Fibroblast of pulmonary artery (primary cell): ENCODE data around the gene WASHC4.

Experiments used
- DNase-seq: peaks from one replicate; pipeline ENCODE4 v3.0.0-alpha.2; 2010; ENCODE audit warnings: low read depth
- H3K4me3 ChIP-seq: replicated peaks from 2 replicates; pipeline ENCODE4 v1.5.1; 2011; ENCODE audit warnings: low read depth, mild to moderate bottlenecking, control low read depth, low read length, moderate library complexity
- TF ChIP-seq, protein P1 (sequence below): IDR thresholded peaks from 2 replicates; pipeline ENCODE4 v1.5.1; 2011; ENCODE audit warnings: mild to moderate bottlenecking, control low read depth, low read length, inconsistent platforms; ENCODE audit errors: missing control alignments

Gene WASHC4

DNA sequence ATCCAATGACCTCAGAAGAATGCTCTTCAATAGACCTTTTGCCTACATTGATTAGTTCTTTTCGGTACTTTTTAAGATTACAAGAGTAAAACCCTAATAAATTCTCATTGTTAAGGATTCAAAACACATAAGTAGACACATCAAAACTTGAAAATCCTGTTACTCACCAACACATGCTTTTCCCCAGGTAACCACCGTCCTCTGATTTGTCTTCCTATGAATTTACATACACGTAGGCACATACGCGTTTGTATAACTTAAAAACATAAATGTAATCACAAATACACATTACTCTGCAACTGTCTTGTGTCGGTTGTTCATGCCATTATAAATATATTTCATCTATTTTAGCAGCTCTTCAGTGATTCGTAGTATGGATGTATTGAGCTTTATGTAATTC, 910 bp upstream of the WASHC4 start:
- no peak for DNase-seq
- H3K4me3 ChIP-seq: peak overlapping the region; percentile 87
- TF ChIP-seq, protein P1, sequence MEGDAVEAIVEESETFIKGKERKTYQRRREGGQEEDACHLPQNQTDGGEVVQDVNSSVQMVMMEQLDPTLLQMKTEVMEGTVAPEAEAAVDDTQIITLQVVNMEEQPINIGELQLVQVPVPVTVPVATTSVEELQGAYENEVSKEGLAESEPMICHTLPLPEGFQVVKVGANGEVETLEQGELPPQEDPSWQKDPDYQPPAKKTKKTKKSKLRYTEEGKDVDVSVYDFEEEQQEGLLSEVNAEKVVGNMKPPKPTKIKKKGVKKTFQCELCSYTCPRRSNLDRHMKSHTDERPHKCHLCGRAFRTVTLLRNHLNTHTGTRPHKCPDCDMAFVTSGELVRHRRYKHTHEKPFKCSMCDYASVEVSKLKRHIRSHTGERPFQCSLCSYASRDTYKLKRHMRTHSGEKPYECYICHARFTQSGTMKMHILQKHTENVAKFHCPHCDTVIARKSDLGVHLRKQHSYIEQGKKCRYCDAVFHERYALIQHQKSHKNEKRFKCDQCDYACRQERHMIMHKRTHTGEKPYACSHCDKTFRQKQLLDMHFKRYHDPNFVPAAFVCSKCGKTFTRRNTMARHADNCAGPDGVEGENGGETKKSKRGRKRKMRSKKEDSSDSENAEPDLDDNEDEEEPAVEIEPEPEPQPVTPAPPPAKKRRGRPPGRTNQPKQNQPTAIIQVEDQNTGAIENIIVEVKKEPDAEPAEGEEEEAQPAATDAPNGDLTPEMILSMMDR: no peak

DNA sequence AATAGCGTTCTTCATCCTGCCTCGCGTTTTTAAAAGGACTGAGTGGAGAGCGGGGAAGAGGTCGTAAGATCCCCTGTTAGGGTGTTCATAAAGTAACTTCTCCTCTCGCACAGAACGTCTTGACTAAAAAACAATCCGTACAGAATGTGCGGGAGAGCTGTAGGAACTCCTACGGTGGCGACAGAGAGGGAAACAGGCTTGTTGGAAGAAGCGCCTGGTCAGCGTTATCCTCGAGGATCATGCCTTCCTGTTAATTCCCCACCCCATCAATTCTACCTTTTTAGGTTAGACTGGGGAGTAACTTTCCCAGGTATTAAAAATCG, 399 bp upstream of the WASHC4 start:
- DNase-seq: peak; percentile 59
- H3K4me3 ChIP-seq: peak overlapping the region; percentile 87
- TF ChIP-seq, protein P1: no peak

DNA sequence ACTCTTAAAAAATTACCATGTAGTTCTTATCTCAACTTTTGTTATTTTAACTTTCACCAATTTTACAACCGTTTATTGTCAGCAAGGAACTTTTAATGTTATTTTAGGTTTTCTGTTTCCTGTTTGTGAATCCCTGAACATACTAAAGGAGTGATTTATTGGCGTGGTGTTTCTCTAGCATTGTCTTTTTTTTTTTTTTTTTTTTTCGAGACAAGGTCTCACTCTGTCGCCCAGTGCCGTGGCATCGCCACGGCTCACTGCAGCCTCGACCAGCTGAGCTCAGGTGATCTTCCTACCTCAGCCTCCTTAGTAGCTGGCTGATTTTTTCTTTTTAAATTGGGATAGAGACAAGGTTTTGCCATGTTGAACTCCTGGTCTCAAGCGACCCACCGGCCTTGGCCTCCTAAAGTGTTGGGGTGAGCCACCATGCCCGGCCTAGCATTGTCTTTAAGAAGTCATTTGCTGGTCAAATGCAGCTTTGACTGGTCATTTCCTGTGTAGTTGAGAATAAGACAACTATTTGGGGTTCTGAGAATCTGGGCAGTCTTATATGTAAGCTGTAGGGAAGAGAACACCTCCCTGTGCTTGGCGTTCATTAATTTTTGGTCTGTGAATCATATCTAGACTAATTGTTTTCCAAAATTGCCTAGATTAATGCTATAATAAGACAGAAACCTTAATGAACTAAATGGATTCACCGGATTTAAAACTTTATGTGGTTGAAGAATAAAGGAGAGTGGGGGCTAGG, 2.1 kb downstream of the WASHC4 start:
- peak overlapping the region; percentile 87 for H3K4me3 ChIP-seq
- peak; percentile 39 for DNase-seq
- TF ChIP-seq, protein P1: no peak

DNA sequence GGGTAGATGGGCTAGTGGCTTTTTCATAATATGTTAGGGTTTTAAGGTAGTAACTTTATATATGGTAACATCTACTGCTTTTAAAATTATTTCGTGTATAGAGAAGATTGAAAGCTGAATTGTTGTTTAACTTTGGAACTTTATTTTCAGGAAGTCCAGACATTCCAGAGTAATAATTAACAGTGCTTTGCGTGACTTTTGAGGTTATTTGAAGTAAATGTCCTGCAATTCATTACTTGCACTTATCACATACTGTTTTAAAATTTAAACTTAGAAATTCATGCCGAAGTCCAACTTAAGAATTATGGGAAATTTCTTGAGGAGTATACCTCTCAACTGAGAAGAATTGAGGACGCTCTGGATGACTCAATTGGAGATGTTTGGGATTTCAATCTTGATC, 3.3 kb downstream of the WASHC4 start:
- H3K4me3 ChIP-seq: peak overlapping the region; percentile 1
- no peak for DNase-seq
- TF ChIP-seq, protein P1: no peak

DNA sequence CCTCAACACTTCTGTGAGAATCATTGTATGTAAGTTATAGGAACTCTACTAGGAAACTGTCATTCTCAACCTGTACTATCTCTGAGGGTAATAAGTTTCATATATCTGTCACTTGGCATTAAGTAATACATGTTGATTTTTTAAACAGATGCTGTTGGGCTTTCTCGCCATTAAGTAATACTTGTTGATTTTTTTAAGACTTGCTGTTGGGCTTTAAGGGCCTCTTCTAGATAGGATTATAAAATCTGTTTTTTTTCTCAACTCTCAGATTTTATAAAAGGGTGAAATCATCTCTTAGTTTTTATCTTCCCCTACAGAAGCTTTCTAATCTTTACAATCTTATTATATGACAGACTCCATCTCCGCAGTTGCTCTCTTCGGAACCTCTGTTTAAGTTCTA, 5.6 kb downstream of the WASHC4 start:
- TF ChIP-seq, protein P1: no peak
- no peak overlapping the region for H3K4me3 ChIP-seq
- no peak for DNase-seq

DNA sequence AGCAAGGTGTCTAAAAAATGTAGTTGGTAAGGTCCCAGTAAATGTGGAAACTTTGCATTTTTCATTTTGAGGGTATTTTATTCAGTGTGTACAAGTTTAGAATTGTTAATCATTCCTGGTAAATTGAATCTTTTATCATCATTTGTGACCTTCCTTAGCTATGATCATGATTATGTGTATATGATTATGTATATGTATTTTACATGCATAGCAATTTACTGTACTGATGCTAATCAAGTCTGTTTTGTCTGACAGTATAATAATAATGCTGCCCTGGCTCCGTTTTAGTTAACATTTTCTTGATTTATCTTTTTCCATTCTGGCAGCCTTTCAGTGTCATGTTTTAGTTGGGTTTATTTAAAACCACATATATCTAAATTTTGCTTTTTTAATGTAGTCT, 9.4 kb downstream of the WASHC4 start:
- DNase-seq: no peak
- TF ChIP-seq, protein P1: no peak
- no peak overlapping the region for H3K4me3 ChIP-seq

DNA sequence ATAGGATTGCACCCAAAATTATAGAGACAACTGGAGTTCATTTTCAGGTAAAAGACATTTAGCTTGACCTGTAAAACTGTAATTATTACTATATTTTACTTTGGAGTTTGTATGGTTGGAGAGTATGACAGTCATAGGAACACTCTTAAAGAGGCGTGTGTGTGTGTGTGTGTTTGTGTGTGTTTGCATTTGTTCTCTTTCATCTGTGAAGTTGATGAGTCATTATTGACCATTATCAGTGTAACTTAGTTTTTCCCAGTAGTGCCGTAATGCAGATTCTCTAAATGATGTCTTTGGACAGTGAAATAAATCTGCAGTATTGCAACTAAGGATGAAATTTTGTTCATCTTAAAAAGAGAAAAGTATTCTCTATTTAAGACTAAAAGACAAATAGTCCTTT, 13.0 kb downstream of the WASHC4 start:
- H3K4me3 ChIP-seq: no peak overlapping the region
- no peak for DNase-seq
- TF ChIP-seq, protein P1: no peak
